KBM-7 (cell line): ENCODE measurements around the gene PGS1.

Experiments used
- DNase-seq: peaks from one replicate; pipeline ENCODE4 v3.0.0-alpha.2; 2015
- in situ Hi-C: fragments of 300-500 bp; cut with MboI; formaldehyde crosslinking; loops from 2 replicates; pipeline ENCODE4 v1.14.3; 2020; ENCODE audit warnings: low sequenced_read_pairs, low pct_unique_long_range_greater_than_20kb, mixed read lengths

Gene PGS1

DNA sequence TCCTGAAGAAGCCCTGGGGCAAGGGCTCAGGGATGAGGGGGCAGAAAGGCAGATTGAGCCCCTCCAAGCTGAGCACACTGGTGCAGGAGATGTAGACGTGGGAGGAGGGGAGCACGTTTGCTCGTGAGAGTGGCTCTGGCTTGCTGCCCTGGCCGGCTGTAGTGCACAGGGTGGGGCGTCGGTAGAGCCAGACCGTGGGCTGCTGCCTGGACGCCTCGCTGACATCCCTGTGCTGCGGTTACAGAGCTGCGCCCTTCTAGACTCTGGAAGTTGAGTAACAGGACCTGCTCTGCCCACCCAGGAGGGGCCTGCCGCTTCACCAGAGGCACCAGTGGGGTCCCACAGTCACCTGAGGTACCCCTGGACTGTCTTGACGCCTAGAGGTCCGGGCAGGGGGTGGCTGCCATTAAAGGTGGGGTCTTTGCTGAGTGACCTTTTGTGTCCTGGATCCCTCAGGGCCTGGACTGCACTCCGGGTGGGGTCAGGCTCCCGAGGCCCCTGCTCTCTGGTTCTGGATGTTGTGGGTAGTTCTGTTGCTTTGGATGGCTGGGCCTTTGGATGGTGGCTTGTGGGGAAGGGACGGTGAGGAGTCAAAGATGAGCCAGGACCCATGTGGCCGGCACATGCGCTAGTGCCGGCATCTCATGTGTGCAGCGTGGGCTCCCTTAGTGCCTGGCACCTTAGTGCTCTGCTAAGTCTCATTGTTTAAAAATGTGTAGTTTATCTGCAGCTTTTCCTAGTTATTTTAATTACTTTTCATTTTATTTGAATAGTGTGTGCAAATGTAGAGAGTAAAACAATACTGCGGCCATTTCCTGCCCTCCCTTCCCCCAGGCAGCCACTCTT is 41.7 kb downstream of the PGS1 start:
- in situ Hi-C loops, result no loop called here
- no peak for DNase-seq

GRCh38 chr17:78421084-78421533 is 42.7 kb downstream of the PGS1 start:
- in situ Hi-C loops, result no loop called here
- no peak for DNase-seq

DNA sequence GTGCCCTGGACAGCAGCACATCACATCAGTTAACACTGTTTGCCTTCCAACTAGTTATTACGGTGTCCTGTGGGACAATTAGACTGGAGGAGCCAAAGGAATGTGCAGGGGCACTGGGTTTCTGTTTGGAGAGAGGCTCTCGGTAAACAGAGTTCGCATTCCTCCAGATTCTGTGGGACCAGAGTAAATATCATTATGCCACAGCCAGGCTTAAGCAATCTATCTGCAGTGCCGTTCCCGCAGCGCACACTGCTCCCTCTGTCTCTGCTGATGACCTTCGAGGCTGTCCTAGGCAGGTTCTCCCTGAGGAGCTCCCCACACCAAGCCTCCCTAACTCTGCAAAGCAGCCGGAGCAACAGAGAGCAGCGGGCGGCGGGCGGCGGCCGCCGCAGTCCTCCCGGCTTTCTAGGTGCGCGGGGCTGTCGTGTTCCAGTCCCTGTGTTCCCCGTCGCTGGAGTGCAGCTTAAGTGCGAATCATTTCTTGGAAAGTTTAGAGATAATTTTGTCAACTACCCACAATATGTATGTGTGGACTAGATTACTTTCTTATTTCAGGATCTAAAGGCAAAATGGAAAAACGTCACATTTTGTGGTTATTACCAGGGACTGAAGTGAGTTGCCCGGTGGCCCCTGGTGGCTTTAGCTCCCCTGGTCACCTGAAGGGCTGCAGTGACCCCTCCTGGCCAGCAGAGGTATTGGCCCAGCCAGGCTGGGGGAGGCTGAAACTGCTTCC is 43.3 kb downstream of the PGS1 start:
- DNase-seq, result peak; percentile 84
- in situ Hi-C loops, result no loop called here

GRCh38 chr17:78422267-78422605 is 43.8 kb downstream of the PGS1 start:
- DNase-seq, result no peak
- in situ Hi-C loops, result no loop called here

GRCh38 chr17:78422872-78423588 is 44.6 kb downstream of the PGS1 start:
- DNase-seq, result no peak
- in situ Hi-C loops, result no loop called here

DNA sequence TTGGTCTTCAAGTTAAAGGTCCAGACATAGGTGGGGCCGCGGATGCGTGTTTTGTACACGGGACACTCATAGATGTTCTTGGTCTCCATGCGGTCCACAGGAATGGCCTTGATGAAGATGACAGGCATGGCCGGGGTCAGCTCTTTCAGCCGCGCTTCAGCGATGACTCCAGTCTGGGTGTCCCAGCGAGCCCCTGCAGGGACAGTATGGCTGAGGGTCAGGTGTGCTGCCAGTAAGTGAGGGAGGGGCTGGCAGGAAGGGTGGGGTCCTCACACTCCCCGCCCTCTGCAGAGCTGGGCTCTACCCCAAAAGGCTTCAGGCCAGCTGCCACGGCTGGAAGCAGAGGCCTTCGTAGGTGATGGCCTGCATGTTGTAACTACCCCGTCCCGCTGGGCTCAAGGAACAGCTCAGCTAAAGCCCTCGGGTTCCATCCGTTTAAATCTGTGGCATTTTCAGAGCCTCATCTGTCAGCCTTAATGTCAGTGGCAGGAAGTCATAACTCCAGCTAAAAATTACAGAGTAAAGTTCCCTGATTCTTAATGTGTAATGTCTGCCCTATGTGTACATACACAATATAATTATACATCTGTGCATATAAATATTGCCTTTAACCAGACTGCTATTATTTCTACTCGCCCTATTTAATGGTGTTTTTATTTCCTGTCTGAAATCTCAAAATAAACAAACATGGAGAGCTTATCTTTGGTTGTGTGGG is 45.7 kb downstream of the PGS1 start:
- DNase-seq, result no peak
- in situ Hi-C loops, result no loop called here

GRCh38 chr17:78425429-78425828 is 47.0 kb downstream of the PGS1 start:
- in situ Hi-C loops, result no loop called here
- no peak for DNase-seq

- no peak for DNase-seq
- in situ Hi-C loops, result no loop called here
These were observed 47.9 kb downstream of the PGS1 start for GRCh38 chr17:78426293-78426879.

- in situ Hi-C loops, result no loop called here
- no peak for DNase-seq
These were observed 48.7 kb downstream of the PGS1 start for GRCh38 chr17:78427140-78427539.

DNA sequence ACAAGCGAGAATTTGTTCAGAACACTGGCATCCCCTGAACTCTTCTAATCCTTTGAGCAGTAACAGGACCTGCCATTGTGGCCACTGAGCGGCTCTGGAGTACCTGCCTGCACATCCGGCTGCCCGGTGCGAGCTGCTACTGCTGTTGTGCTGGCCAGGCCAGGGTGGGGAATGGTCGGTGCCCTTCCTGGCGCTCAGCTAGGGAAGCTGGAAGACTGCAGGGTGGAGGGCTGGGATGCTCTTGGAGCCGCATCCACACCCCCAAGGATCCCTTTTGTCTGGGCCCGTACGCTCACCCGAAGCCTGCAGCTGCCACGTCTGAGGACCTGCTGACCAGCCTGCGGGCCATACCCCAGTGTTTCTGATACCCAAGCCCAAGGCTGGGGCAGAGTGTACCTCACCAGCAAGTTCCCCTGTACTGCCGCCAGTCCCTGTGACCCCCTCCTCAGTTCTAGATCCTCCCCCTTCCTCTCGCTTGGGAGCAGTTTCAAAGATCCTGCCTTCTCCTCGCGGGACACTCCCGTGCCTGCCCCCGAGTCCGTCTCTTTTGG is 49.7 kb downstream of the PGS1 start:
- in situ Hi-C loops, result no loop called here
- no peak for DNase-seq

GRCh38 chr17:78428836-78429617 is 50.6 kb downstream of the PGS1 start:
- in situ Hi-C loops, result no loop called here
- DNase-seq, result no peak

GRCh38 chr17:78429618-78429995 is 51.2 kb downstream of the PGS1 start:
- in situ Hi-C loops, result no loop called here

DNA sequence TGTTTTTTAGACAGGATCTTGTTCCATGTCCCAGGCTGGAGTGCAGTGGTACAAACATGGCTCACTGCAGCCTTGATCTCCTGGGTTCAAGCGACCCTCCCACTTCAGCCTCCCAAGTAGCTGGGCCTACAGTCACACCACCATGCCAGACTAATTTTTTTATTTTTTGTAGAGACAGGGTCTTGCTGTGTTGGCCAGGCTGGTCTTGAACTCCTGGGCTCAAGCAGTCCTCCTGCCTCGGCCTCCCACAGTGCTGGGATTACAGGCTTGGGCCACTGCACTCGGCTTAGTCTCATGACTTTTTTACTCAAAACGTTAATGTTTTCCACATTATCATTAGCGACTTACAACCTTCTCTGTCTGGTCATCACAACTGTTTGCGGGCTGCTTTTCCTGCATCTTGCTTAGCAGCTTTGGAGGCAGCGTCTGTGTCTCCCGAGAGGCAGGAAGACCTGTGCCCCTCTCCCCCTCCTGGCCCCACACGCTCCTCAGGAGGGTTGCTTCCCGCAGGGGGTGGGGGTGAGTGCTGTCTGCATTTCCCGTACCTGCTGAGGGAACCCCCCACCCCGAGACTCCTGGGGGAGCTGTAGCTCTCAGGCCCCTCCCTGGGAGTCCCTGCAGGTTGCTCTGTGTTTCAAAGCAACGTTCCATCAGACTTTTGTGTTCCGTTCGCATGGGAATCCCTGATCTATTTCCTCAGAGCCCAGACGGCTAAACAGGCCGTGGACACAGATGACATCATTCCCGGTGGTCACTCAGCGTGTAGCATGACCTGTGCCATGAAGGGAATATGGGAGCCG is 52.6 kb downstream of the PGS1 start:
- in situ Hi-C loops, result no loop called here

More at GRCh38 chr17:78429618-78429995, 51.2 kb downstream of the PGS1 start:
- no peak for DNase-seq

GRCh38 chr17:78431692-78431958 is 53.2 kb downstream of the PGS1 start:
- in situ Hi-C loops, result no loop called here
- no peak for DNase-seq

More for the DNA sequence above, 52.6 kb downstream of the PGS1 start:
- no peak for DNase-seq

- DNase-seq, result no peak
- in situ Hi-C loops, result no loop called here
These were observed 54.0 kb downstream of the PGS1 start for GRCh38 chr17:78432226-78433012.

- DNase-seq, result no peak
- in situ Hi-C loops, result no loop called here
These were observed 54.7 kb downstream of the PGS1 start for GRCh38 chr17:78433013-78433727.
